NCI-H128 (cell line): ENCODE measurements around the gene INVS.
"Not testable (repeated sequence)": the region's sequence is repeated elsewhere in the genome, so short reads cannot be mapped to it uniquely, and the experiment has no call there.

Source experiments
- DNase-seq: peaks from one replicate; lab custom pipeline; 2025; ENCODE audit not compliant: unreplicated experiment; lab: John Stamatoyannopoulos, UW

INVS gene

GRCh38 chr9:100191264-100191663 is 92.2 kb downstream of the INVS start:
- no peak for DNase-seq

DNA sequence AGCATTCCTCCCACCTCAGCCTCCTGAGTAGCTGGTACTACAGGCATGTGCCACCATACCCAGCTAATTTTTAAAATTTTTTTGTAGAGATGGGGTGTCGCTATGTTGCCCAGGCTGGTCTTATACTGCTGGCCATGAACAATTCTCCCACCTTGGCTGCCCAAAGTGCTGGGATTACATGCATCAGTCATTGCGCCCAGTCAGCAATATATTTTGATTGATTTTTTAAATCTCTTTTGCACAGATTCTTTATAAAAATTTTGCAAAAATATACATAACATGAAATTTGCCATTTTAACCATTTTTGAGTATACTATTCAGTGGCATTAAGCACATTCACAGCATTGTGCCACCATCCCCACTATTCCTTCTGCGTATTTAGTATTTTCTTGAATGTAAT is 94.0 kb downstream of the INVS start:
- no peak for DNase-seq

- no peak for DNase-seq
Measured at GRCh38 chr9:100196215-100196614, 97.2 kb downstream of the INVS start.

- DNase-seq = no peak
Measured at GRCh38 chr9:100196828-100197227, 97.8 kb downstream of the INVS start.

GRCh38 chr9:100197553-100197952 is 98.5 kb downstream of the INVS start:
- DNase-seq = no peak

DNA sequence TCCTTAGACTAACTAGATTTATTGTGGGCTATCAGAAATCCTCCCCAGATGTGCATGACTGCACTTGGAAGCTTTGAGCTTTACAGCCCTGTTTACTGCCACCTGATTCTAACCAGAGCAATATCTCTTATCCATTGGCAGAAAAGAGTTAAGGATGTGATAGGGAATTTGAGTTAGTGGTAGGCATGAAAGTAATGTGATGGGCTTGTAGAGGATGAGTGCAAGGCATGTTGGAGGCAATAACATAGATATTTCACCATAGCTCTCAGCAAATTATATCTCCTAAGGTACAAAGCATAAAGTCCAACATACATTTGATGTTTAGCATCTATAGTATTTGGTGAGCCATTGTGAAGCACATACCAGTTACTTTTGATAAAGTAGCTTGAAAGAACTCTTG is 103.8 kb downstream of the INVS start:
- no peak for DNase-seq

DNA sequence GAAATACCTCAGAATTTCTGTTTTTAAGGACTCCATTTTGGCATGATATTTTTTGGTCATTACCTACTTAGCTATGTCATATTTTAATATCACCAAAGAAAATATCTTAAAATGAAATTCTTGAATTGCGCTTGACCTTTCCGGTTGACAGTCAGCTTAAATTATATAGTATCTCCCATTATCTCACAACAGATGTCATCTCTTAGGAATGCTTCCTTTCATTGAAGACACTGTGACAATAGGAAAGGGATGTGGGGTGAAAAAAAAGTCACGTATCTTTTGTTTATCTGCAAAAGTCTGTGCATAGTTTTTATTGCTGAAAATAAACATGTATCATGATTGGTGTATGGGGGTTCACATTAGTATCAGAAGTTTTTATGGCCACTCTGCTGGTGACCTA is 105.8 kb downstream of the INVS start:
- DNase-seq = no peak

GRCh38 chr9:100206899-100207298 is 107.9 kb downstream of the INVS start:
- DNase-seq = no peak

GRCh38 chr9:100208673-100209072 is 109.6 kb downstream of the INVS start:
- no peak for DNase-seq

DNA sequence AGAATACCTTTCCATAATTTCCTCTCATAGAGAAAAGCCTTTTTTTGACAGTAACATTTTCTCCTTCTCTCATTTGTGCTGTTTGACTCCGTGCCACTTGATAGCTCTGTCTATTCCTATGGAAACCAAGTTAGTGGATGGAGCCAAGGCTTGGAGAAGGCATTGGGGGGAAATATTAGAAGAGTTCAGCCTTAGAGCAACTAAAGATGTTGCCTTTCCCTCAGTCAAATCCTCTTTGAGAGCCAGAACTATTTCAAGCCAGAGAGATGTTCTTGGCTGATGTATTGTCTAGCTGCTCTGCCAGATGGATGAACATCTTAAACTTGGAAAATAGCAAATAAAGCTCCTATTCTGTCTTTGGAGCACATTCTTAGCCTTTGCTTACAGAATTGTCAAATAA is 112.4 kb downstream of the INVS start:
- DNase-seq = no peak

DNA sequence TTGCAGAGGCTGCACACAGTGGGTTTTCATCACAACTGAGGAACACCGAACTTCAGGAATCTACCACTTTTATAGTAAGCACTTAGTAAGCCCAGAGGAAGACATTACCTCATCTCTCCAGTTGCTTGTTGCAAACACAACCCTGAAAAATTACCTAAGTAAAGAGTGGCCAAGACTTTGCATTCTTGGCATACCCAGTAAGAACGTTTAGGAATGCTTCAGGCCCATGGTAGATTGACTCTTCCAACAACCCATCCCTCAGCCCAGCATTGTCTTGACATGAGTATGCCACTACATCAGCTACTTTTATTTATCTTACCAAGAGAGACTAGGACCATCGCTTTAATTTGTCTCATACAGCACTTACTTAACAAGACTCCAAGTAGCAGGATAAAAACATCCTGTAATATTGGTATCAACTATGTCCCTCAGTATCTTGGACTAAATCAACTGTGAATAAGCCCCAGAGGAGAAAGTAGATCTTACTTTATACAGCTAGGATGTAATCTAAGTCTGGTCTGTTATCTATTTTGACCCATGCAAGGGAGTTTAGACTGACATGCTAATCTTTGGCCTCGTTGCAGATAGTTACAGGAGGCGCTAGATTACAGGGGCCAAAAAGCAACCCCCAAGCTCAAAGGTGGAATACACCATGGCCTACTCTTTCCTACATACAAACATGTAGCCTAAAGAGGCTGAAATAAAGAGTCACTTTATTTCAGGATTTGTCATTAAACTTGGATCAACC is 114.9 kb downstream of the INVS start:
- no peak for DNase-seq

DNA sequence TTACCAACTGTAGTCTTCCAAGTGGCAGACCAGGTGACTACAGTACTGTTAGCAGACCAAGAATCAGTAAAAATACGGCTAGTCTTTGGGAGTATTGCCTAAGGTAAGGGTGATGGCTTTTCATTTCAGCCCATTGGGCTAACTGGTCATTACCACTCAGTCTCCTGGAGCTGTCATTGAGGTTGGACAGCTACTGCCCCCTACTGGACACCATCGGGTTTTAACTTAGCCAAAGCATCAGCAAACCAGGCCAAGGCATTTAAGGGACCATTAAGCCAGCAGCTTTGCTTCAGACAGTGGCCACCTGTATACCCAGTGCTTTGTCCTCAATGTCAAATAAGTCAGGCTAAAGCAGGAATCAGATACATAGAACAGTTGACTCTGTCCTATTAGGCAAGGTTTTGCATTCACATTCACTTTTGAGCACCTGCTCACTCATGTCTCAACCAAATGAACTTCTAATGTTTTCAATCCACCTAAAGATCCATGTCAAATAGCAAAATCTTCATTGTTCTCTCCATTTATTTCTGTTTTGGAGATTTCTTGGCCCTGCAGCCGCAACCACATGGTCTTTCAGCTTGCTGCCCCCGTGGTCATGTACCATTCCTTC is 117.2 kb downstream of the INVS start:
- no peak for DNase-seq

DNA sequence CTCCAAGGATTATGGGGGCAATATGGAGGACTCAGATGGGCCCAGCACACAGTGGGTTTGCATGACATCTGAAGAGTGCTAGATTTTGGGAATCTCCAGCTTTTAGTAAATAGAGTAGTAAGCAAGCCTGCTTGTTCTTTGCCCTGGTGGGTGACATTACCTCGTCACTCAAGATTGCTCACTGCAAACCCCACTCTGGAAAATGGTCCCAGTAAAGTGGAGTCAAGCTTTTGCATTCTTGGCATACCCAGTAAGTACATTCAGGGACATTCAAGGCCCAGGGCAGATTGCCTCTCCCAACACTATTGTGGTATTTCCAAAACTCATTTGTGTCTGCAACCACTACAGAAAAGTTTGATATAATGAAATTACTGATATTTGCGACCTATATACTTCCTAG is 118.5 kb downstream of the INVS start:
- no peak for DNase-seq

GRCh38 chr9:100219347-100219746 is 120.3 kb downstream of the INVS start:
- no peak for DNase-seq

DNA sequence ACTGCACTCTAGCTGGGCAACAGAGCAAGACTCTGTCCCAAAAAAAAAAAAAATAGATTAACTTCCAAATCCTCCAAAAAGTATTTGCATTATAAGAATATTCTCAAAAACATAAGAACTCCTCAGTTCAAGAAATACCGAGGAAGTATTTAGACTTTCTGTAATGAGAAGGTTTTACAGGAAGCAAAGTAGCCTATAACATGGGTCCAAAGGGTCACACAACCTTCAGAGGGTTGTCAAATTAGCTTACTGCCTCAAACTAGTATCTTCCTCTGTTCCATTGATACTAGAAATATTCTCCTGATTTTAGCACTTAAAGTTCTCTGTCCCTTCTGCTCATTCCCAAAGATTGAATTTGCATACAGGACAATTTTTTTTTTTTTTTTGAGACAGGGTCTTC is 121.9 kb downstream of the INVS start:
- DNase-seq = no peak

DNA sequence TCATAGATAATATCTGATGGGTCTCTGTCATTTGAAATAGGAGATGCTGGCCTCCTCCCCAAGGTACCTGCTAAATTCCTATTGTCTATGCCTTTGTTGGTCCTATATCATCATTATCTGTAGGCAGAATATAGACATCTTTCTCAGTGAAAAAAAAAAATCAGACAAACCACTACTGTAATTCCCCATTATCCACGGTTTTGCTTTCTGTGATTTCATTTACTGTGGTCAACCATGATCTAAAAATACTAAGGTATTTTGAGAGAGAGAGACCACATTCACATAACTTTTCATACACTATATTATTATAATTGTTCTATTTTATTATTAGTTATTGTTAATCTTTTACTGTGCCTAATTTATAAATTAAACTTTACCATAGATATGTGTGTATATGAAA is 122.5 kb downstream of the INVS start:
- DNase-seq = no peak

DNA sequence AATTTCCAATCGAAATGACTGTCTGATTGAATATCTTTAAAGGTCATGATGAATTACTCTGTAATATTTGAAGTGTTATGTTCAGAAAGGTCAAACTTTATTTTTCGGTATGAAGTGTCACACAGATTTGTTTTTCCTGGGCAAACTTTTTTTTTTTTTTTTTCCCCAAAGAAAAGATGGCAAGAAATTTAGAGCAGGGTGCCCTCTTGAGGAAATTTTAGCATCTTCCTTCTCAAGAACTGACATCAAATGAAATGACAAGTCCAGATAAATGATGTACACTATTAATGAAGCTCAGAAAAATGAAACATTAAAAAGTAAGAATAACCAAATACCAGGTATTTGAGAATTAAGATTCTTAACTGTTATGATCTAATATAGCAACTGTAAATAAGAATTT is 123.6 kb downstream of the INVS start:
- no peak for DNase-seq

DNA sequence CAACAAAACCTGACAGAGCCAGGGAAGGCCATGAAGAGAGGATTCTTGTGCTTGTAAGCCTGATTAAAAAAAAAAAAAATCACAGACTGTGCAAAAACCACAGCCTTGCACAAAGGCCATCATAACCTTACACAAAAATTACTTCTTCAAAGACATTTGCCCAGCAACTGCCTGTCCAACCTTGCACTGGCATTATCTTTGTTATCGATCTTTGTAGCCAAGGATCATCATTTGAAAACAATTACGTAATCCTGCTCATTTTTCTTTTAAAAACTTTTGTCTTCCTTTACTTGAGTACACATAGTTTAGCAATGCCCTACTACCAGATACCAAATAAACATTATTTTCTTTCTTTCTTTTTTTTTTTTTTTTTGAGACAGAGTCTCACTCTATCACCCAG is 128.6 kb downstream of the INVS start:
- no peak for DNase-seq

- no peak for DNase-seq
Measured at GRCh38 chr9:100228352-100228869, 129.4 kb downstream of the INVS start.

GRCh38 chr9:100229136-100229535 is 130.1 kb downstream of the INVS start:
- DNase-seq = no peak

DNA sequence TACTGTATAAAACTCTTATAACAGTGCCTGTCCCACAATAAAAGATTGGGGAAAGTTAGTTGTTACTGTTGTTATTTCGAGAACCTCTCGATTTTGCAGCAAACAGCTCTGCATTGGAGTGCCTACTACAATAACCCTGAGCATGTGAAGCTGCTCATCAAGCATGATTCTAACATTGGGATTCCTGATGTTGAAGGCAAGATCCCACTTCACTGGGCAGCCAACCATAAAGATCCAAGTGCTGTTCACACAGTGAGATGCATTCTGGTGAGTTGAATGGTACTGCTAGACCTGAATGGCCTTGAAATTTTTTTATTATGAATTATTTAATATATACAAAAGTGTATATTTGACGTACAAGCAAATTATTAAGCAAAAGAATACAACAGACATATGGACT is 130.5 kb downstream of the INVS start:
- DNase-seq = peak; percentile 41

GRCh38 chr9:100236986-100237385 is 137.9 kb downstream of the INVS start:
- not testable (repeated sequence) for DNase-seq

- DNase-seq = no peak
Measured at GRCh38 chr9:100240512-100240911, 141.5 kb downstream of the INVS start.
